Measurements from ENCODE around the gene PDK2. TPM values are rescaled to one million over a fixed set of nuclear protein-coding genes. Genes with fewer than 3 reads are reported as not detected.

Gene PDK2
- total RNA-seq, 1 experiment from 2014 or later = 31.9 TPM

- H3K36me3 ChIP-seq (ENCODE audit: low read depth, low read length) = no peaks in the 10 kb centered on the region
- H3K9me3 ChIP-seq (ENCODE audit: low read length) = no peaks in the 10 kb centered on the region
- no peaks in the 10 kb centered on the region for H3F3A ChIP-seq (ENCODE audit: low read length, unreplicated experiment)
- peaks cover 5% of the 10 kb centered on the region; the same call in 1 of the 2 replicates for H3K4me1 ChIP-seq (ENCODE audit: insufficient read depth, low read length)
- ATAC-seq = no peak
- H3K79me2 ChIP-seq (ENCODE audit: low read length) = no peaks in the 10 kb centered on the region
- no peak overlapping the region for H3K27ac ChIP-seq (ENCODE audit: low read length)
- no peak overlapping the region for H3K4me2 ChIP-seq (ENCODE audit: low read length)
- H3K27me3 ChIP-seq (ENCODE audit: low read length) = peaks cover 5% of the 10 kb centered on the region; the same call in 1 of the 2 replicates
- DNase-seq = no peak
- H3K4me3 ChIP-seq (ENCODE audit: low read length) = no peak overlapping the region
- H3K9ac ChIP-seq (ENCODE audit: low read length) = no peak overlapping the region
- TF ChIP-seq CTCF (conservative IDR thresholded peaks at IDR 0.05; ENCODE audit: low read depth, low read length) (no peak), EZH2 (IDR thresholded peaks at IDR 0.05; ENCODE audit: low read length, unreplicated experiment) (no peak), EZH2phosphoT487 (IDR thresholded peaks at IDR 0.05; ENCODE audit: borderline replicate concordance, low read length) (no peak)
- BruUV-seq (replicated peaks) = no TSS peak
- H2AFZ ChIP-seq (ENCODE audit: low read length) = no peak overlapping the region
- POLR2A ChIA-PET (ENCODE audit: unreplicated experiment) = no interaction called here
- intact Hi-C loops (cut with micrococcal nuclease) = loop anchor here (2.0 kb wide), 1 partner anchor 47 kb away; no protein-coding TSS in a partner anchor
- no peaks in the 10 kb centered on the region for H3K9me2 ChIP-seq (replicated peaks; ENCODE audit: low read length)
- no peaks in the 10 kb centered on the region for H4K20me1 ChIP-seq (ENCODE audit: low read length)
- CTCF ChIA-PET = no interaction called here
Measured at GRCh38 chr17:50113624-50114320, 18.6 kb downstream of the PDK2 start.

GRCh38 chr17:50114401-50114800 is 19.2 kb downstream of the PDK2 start:
- intact Hi-C loops (cut with micrococcal nuclease) = loop anchor here (2.0 kb wide), 1 partner anchor 46 kb away; no protein-coding TSS in a partner anchor
- DNase-seq (no peak), ATAC-seq (no peak)
- H3K9me2 ChIP-seq (replicated peaks; ENCODE audit: low read length) = no peaks in the 10 kb centered on the region
- no peaks in the 10 kb centered on the region for H3K36me3 ChIP-seq (ENCODE audit: low read depth, low read length)
- H3K79me2 ChIP-seq (ENCODE audit: low read length) = no peaks in the 10 kb centered on the region
- ChIA-PET CTCF (no interaction called here), POLR2A (ENCODE audit: unreplicated experiment) (no interaction called here)
- no peaks in the 10 kb centered on the region for H3K9me3 ChIP-seq (ENCODE audit: low read length)
- no TSS peak for BruUV-seq (replicated peaks)
- H2AFZ ChIP-seq (ENCODE audit: low read length) = no peak overlapping the region
- TF ChIP-seq CTCF (conservative IDR thresholded peaks at IDR 0.05; ENCODE audit: low read depth, low read length) = no peak
- TF ChIP-seq EZH2phosphoT487 (IDR thresholded peaks at IDR 0.05; ENCODE audit: borderline replicate concordance, low read length) = no peak
- no peak for TF ChIP-seq EZH2 (IDR thresholded peaks at IDR 0.05; ENCODE audit: low read length, unreplicated experiment)
- peaks cover 5% of the 10 kb centered on the region; the same call in 1 of the 2 replicates for H3K4me1 ChIP-seq (ENCODE audit: insufficient read depth, low read length)
- no peak overlapping the region for H3K9ac ChIP-seq (ENCODE audit: low read length)
- H3K4me3 ChIP-seq (ENCODE audit: low read length) = no peak overlapping the region
- no peak overlapping the region for H3K4me2 ChIP-seq (ENCODE audit: low read length)
- H3K27ac ChIP-seq (ENCODE audit: low read length) = no peak overlapping the region
- no peaks in the 10 kb centered on the region for H3F3A ChIP-seq (ENCODE audit: low read length, unreplicated experiment)
- H4K20me1 ChIP-seq (ENCODE audit: low read length) = no peaks in the 10 kb centered on the region
- H3K27me3 ChIP-seq (ENCODE audit: low read length) = peaks cover 5% of the 10 kb centered on the region; the same call in 1 of the 2 replicates

DNA sequence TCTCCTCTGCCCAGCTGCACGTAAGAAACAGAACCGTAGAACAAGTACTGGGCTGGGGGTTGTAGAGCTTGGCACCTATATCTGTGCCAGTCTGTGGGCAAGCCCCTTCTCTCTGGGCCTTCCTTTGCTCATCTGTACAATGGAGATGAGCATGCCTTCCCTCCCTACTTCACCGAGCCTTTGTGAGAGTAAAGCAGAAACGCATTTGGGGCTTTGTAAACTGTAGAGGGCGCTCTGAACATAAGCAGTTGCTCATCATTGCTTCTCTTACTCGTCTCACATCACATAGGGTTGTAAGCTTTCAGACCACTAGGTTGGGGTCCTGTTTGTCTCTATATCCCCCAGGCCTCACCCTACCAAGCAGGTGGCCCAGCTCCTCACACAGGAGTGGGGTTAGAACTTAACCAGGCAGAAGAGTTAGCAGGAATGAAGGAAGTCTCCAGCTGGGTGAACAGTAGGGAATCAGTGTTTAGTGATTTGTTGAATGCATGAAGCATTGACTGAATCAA is 19.8 kb downstream of the PDK2 start:
- no peaks in the 10 kb centered on the region for H3K79me2 ChIP-seq (ENCODE audit: low read length)
- H3K27ac ChIP-seq (ENCODE audit: low read length) = no peak overlapping the region
- no peak overlapping the region for H3K4me3 ChIP-seq (ENCODE audit: low read length)
- CTCF ChIA-PET = interaction anchor here (1.2 kb wide), 1 partner anchor 20 kb away, joined by 3 read pairs; the partner anchor contains the start of gene PDK2
- no peaks in the 10 kb centered on the region for H3K9me3 ChIP-seq (ENCODE audit: low read length)
- no peaks in the 10 kb centered on the region for H3K9me2 ChIP-seq (replicated peaks; ENCODE audit: low read length)
- no peak overlapping the region for H3K9ac ChIP-seq (ENCODE audit: low read length)
- ATAC-seq = peak; percentile 35
- peaks cover 5% of the 10 kb centered on the region; the same call in 1 of the 2 replicates for H3K27me3 ChIP-seq (ENCODE audit: low read length)
- H3K36me3 ChIP-seq (ENCODE audit: low read depth, low read length) = no peaks in the 10 kb centered on the region
- TF ChIP-seq EZH2 (IDR thresholded peaks at IDR 0.05; ENCODE audit: low read length, unreplicated experiment) = no peak
- TF ChIP-seq CTCF (conservative IDR thresholded peaks at IDR 0.05; ENCODE audit: low read depth, low read length) = peak; percentile 96
- no peak for TF ChIP-seq EZH2phosphoT487 (IDR thresholded peaks at IDR 0.05; ENCODE audit: borderline replicate concordance, low read length)
- no peak overlapping the region for H3K4me2 ChIP-seq (ENCODE audit: low read length)
- H3K4me1 ChIP-seq (ENCODE audit: insufficient read depth, low read length) = peaks cover 5% of the 10 kb centered on the region; the same call in 1 of the 2 replicates
- intact Hi-C loops (cut with micrococcal nuclease) = loop anchor here (2.0 kb wide), 1 partner anchor 46 kb away; no protein-coding TSS in a partner anchor
- no TSS peak for BruUV-seq (replicated peaks)
- H4K20me1 ChIP-seq (ENCODE audit: low read length) = no peaks in the 10 kb centered on the region
- DNase-seq = peak; percentile 84
- H2AFZ ChIP-seq (ENCODE audit: low read length) = no peak overlapping the region
- H3F3A ChIP-seq (ENCODE audit: low read length, unreplicated experiment) = no peaks in the 10 kb centered on the region
- POLR2A ChIA-PET (ENCODE audit: unreplicated experiment) = interaction anchor here (0.6 kb wide), 1 partner anchor 181 kb away, joined by 3 read pairs; no protein-coding TSS in a partner anchor
